Mesothelial cell of epicardium (in vitro differentiated cells): ENCODE measurements around the gene NCKAP1. TPM values are rescaled to one million over a fixed set of nuclear protein-coding genes. Genes with fewer than 3 reads are reported as not detected.

Experiments
- DNase-seq, 2 experiments: peaks; one replicate each; pipeline ENCODE4 v3.0.0; 2021; ENCODE audit warnings: low spot score in 2 of 2; ENCODE audit not compliant: unreplicated experiment in 2 of 2
- H3K27ac Mint-ChIP-seq: 2 replicates; pipeline ENCODE4 v1.8.0; 2021; ENCODE audit warnings: mixed read lengths
- H3K27me3 Mint-ChIP-seq: 2 replicates; pipeline ENCODE4 v1.8.0; 2021; ENCODE audit warnings: low read depth, mixed read lengths
- H3K36me3 Mint-ChIP-seq: 2 replicates; pipeline ENCODE4 v1.8.0; 2021; ENCODE audit warnings: mixed read lengths
- H3K4me1 Mint-ChIP-seq: 2 replicates; pipeline ENCODE4 v1.8.0; 2021; ENCODE audit warnings: mixed read lengths
- H3K4me3 Mint-ChIP-seq: 2 replicates; pipeline ENCODE4 v1.8.0; 2021; ENCODE audit warnings: mild to moderate bottlenecking, moderate library complexity, mixed read lengths
- H3K9me3 Mint-ChIP-seq: 2 replicates; pipeline ENCODE4 v1.8.0; 2021; ENCODE audit warnings: mixed read lengths
- CTCF ChIP-seq: fragments of 200-600 bp; sonication (generic); IDR thresholded peaks from one replicate; pipeline ENCODE4 v1.5.0; 2021; ENCODE audit warnings: antibody characterized with exemption; ENCODE audit not compliant: unreplicated experiment
- total RNA-seq: library from RNA; stranded (reverse); gene quantifications from 3 replicates; pipeline ENCODE4 v1.2.1, GENCODE V29; 2021

The NCKAP1 gene
- total RNA-seq, 1 donor from 2014 or later: 104 TPM

GRCh38 chr2:182901748-182902147 lies 136.5 kb downstream of the NCKAP1 start:
- DNase-seq: no peak
- H3K9me3 Mint-ChIP-seq: peaks cover 6% of the 10 kb centered on the region
- TF ChIP-seq CTCF: no peak

GRCh38 chr2:182898718-182899117 lies 139.5 kb downstream of the NCKAP1 start:
- peaks cover 16% of the 10 kb centered on the region for H3K9me3 Mint-ChIP-seq
- H3K4me1 Mint-ChIP-seq: peaks cover 4% of the 10 kb centered on the region
- H3K4me3 Mint-ChIP-seq: no peak overlapping the region
- H3K27ac Mint-ChIP-seq: no peak overlapping the region
- H3K36me3 Mint-ChIP-seq: peaks cover 2% of the 10 kb centered on the region
- TF ChIP-seq CTCF: no peak
- H3K27me3 Mint-ChIP-seq: no peaks in the 10 kb centered on the region
- no peak for DNase-seq

More at GRCh38 chr2:182901748-182902147, 136.5 kb downstream of the NCKAP1 start:
- H3K27me3 Mint-ChIP-seq: no peaks in the 10 kb centered on the region
- H3K4me1 Mint-ChIP-seq: no peaks in the 10 kb centered on the region
- peaks cover 8% of the 10 kb centered on the region for H3K36me3 Mint-ChIP-seq
- H3K27ac Mint-ChIP-seq: no peak overlapping the region
- H3K4me3 Mint-ChIP-seq: no peak overlapping the region

GRCh38 chr2:182897137-182897536 lies 141.1 kb downstream of the NCKAP1 start:
- Mint-ChIP-seq H3K27me3 (no peaks in the 10 kb centered on the region), H3K4me3 (no peak overlapping the region), H3K36me3 (peaks cover 2% of the 10 kb centered on the region), H3K4me1 (peaks cover 4% of the 10 kb centered on the region), H3K27ac (no peak overlapping the region), H3K9me3 (peaks cover 16% of the 10 kb centered on the region)
- DNase-seq: no peak
- no peak for TF ChIP-seq CTCF

GRCh38 chr2:182895798-182896197 lies 142.5 kb downstream of the NCKAP1 start:
- Mint-ChIP-seq H3K4me3 (no peak overlapping the region), H3K27me3 (no peaks in the 10 kb centered on the region), H3K9me3 (peaks cover 16% of the 10 kb centered on the region), H3K36me3 (peaks cover 2% of the 10 kb centered on the region), H3K27ac (no peak overlapping the region), H3K4me1 (peaks cover 5% of the 10 kb centered on the region)
- no peak for DNase-seq
- no peak for TF ChIP-seq CTCF

- DNase-seq: no peak
Measured at GRCh38 chr2:182895169-182895568, 143.1 kb downstream of the NCKAP1 start.

More at GRCh38 chr2:182895169-182895568, 143.1 kb downstream of the NCKAP1 start:
- H3K4me1 Mint-ChIP-seq: peaks cover 5% of the 10 kb centered on the region
- H3K36me3 Mint-ChIP-seq: peaks cover 2% of the 10 kb centered on the region
- no peaks in the 10 kb centered on the region for H3K27me3 Mint-ChIP-seq
- H3K27ac Mint-ChIP-seq: no peak overlapping the region
- H3K4me3 Mint-ChIP-seq: no peak overlapping the region
- TF ChIP-seq CTCF: no peak
- H3K9me3 Mint-ChIP-seq: peaks cover 16% of the 10 kb centered on the region
